ENCODE results near the gene NFATC1.

Gene NFATC1

GRCh38 chr18:79487183-79487800, 91.6 kb downstream of the NFATC1 start:
- H3K27me3 Mint-ChIP-seq = no peaks in the 10 kb centered on the region
- DNase-seq = no peak
- H3K27ac Mint-ChIP-seq = no peak overlapping the region
- no peak overlapping the region for H3K4me3 Mint-ChIP-seq
- peaks cover 16% of the 10 kb centered on the region for H3K4me1 Mint-ChIP-seq
- ATAC-seq = no peak
- no peaks in the 10 kb centered on the region for H3K9me3 Mint-ChIP-seq
- peaks cover 11% of the 10 kb centered on the region for H3K36me3 Mint-ChIP-seq (ENCODE audit: low read depth)

- Mint-ChIP-seq H3K36me3 (ENCODE audit: low read depth) (peaks cover 12% of the 10 kb centered on the region), H3K4me1 (peaks cover 19% of the 10 kb centered on the region), H3K9me3 (no peaks in the 10 kb centered on the region), H3K27me3 (no peaks in the 10 kb centered on the region), H3K4me3 (no peak overlapping the region), H3K27ac (no peak overlapping the region)
- no peak for ATAC-seq
- no peak for DNase-seq
Measured at GRCh38 chr18:79487801-79488201, 92.1 kb downstream of the NFATC1 start.

DNA sequence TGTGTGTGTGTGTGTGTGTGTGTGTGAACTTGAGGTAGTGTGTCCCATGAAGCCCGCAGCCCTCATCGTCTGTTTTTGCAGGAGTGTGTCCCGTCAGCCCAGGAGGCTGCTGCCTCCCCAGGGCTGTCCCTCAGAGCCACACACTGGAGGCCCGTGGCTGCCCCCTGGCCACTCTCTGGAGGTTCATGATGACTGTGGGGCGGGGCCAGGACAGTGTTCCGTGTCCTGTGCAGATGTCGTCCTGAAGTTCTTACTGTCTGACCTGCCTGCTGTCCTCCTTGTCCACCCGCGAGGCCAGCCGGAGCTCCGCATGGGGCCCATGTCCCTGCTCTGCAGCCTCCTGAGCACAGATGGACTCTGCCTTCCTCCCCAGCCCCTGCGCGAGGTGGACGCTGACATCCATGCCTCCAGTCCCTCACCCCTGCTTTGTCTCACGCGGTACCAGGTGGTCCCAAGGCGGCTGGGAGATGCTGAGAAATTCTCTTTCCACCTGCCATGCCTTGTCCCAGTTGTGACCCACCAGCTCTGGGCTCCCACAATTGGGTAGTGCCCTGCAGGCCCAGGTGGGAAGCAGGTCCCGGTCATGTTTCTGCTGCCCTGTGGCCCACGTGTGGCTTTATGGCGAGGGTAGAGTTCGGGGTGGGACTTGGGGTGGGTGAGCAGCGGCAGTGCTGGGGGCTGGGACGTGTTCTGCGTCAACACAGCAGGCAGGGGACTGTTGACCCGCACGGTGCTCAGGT, 92.8 kb downstream of the NFATC1 start:
- Mint-ChIP-seq H3K27me3 (no peaks in the 10 kb centered on the region), H3K4me1 (peaks cover 20% of the 10 kb centered on the region), H3K27ac (no peak overlapping the region), H3K9me3 (no peaks in the 10 kb centered on the region), H3K4me3 (no peak overlapping the region), H3K36me3 (ENCODE audit: low read depth) (peaks cover 12% of the 10 kb centered on the region)
- ATAC-seq (no peak), DNase-seq (no peak)

GRCh38 chr18:79489051-79489898, 93.5 kb downstream of the NFATC1 start:
- no peak overlapping the region for H3K4me3 Mint-ChIP-seq
- ATAC-seq = no peak
- H3K9me3 Mint-ChIP-seq = no peaks in the 10 kb centered on the region
- no peak overlapping the region for H3K27ac Mint-ChIP-seq
- H3K36me3 Mint-ChIP-seq (ENCODE audit: low read depth) = peaks cover 12% of the 10 kb centered on the region
- H3K4me1 Mint-ChIP-seq = peaks cover 20% of the 10 kb centered on the region
- no peak for DNase-seq
- H3K27me3 Mint-ChIP-seq = no peaks in the 10 kb centered on the region

GRCh38 chr18:79489899-79490625, 94.3 kb downstream of the NFATC1 start:
- DNase-seq (no peak), ATAC-seq (no peak)
- Mint-ChIP-seq H3K4me1 (peaks cover 20% of the 10 kb centered on the region), H3K36me3 (ENCODE audit: low read depth) (peaks cover 14% of the 10 kb centered on the region), H3K27me3 (no peaks in the 10 kb centered on the region), H3K27ac (no peak overlapping the region), H3K9me3 (no peaks in the 10 kb centered on the region), H3K4me3 (no peak overlapping the region)

DNA sequence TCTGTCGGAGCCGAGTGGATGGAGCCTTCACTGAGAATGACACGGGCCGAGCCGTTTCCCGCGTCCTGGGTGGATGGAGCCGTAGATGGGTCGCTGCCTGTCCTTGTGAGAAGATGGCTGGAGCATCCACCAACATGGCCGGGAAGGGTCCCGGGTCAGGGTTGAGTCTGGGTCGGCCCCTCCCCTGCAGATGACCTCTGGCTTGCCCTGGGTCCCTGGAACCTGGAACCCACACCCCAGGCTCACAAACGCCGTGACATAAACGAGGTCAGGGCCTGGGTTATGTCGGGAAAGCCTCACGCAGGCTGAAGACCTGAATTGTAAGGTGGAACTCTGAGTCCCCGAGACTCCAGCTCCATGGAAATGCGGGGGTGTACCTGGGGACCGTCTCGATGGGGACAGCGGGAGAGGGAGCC, 94.9 kb downstream of the NFATC1 start:
- peaks cover 24% of the 10 kb centered on the region for H3K4me1 Mint-ChIP-seq
- H3K9me3 Mint-ChIP-seq = no peaks in the 10 kb centered on the region
- H3K27ac Mint-ChIP-seq = no peak overlapping the region
- no peak overlapping the region for H3K4me3 Mint-ChIP-seq
- DNase-seq = no peak
- no peak for ATAC-seq
- no peaks in the 10 kb centered on the region for H3K27me3 Mint-ChIP-seq
- peaks cover 18% of the 10 kb centered on the region for H3K36me3 Mint-ChIP-seq (ENCODE audit: low read depth)

- peaks cover 23% of the 10 kb centered on the region for H3K36me3 Mint-ChIP-seq (ENCODE audit: low read depth)
- H3K9me3 Mint-ChIP-seq = no peaks in the 10 kb centered on the region
- no peak for DNase-seq
- peak overlapping the region; percentile 76 for H3K27ac Mint-ChIP-seq
- no peaks in the 10 kb centered on the region for H3K27me3 Mint-ChIP-seq
- H3K4me1 Mint-ChIP-seq = peaks cover 26% of the 10 kb centered on the region
- H3K4me3 Mint-ChIP-seq = no peak overlapping the region
- no peak for ATAC-seq
Measured at GRCh38 chr18:79491081-79491551, 95.4 kb downstream of the NFATC1 start.

DNA sequence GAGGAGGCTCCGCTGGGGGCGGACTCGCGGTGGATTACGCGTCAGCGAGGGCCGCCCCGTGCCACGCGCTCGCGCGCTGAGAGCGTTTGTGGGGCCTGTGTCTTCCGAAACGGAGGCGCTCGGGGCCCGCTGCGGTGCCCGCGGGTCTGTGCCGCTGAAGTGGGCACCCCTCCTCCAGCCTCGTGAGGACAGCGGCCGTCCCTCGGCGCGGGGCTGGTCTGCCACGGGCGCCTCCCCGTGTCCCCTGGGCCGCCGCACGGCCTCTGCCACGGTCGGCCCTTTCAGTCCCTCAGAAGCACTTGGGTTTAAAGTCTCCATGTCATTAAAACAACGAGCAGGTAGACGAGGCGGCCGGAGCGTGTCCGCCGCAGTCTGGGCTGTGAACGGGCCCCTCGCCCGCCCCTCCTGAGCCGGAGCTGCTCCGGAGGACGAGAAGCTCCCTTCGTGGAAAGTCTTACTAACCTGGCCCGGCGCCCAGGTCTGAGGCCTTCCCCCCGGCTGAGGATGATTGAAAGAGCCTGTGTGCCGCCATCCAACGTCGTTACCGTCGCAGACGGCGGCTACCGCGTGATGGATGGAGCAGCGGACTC, 97.6 kb downstream of the NFATC1 start:
- Mint-ChIP-seq H3K4me3 (no peak overlapping the region), H3K4me1 (peaks cover 43% of the 10 kb centered on the region), H3K9me3 (peaks cover 18% of the 10 kb centered on the region), H3K27me3 (no peaks in the 10 kb centered on the region), H3K36me3 (ENCODE audit: low read depth) (peaks cover 45% of the 10 kb centered on the region), H3K27ac (no peak overlapping the region)
- ATAC-seq = no peak
- DNase-seq = no peak

DNA sequence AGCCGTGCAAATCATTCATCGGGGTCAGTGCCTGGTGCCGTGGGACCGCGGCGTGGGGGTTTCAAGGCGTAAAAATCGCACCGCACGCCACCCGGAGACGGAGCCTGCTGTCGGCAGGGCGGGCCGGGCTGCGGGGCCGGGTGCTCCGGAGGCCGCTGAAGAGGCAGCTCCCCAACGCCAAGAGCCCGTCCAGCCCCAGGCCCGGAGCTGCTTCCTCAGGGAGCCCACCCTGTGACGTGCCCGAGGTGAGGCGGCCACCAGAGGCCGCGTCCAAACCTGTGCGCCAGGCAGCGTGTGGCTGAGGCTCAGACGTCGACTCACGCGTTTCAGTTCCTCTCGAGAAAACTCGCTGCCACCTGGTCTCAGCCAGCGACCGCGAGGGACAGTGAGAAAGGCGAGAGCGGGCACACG, 98.1 kb downstream of the NFATC1 start:
- H3K27ac Mint-ChIP-seq = no peak overlapping the region
- no peak for DNase-seq
- no peak for ATAC-seq
- H3K9me3 Mint-ChIP-seq = peaks cover 22% of the 10 kb centered on the region
- H3K4me3 Mint-ChIP-seq = no peak overlapping the region
- H3K4me1 Mint-ChIP-seq = peaks cover 43% of the 10 kb centered on the region
- no peaks in the 10 kb centered on the region for H3K27me3 Mint-ChIP-seq
- H3K36me3 Mint-ChIP-seq (ENCODE audit: low read depth) = peaks cover 50% of the 10 kb centered on the region

GRCh38 chr18:79494936-79495335, 99.2 kb downstream of the NFATC1 start:
- H3K4me3 Mint-ChIP-seq = no peak overlapping the region
- no peak for ATAC-seq
- H3K27me3 Mint-ChIP-seq = no peaks in the 10 kb centered on the region
- peak overlapping the region; percentile 57 for H3K27ac Mint-ChIP-seq
- peaks cover 61% of the 10 kb centered on the region for H3K36me3 Mint-ChIP-seq (ENCODE audit: low read depth)
- peaks cover 48% of the 10 kb centered on the region for H3K4me1 Mint-ChIP-seq
- DNase-seq = no peak
- H3K9me3 Mint-ChIP-seq = peaks cover 33% of the 10 kb centered on the region

GRCh38 chr18:79495591-79496071, 99.9 kb downstream of the NFATC1 start:
- ATAC-seq (no peak), DNase-seq (no peak)
- Mint-ChIP-seq H3K4me3 (no peak overlapping the region), H3K9me3 (peaks cover 40% of the 10 kb centered on the region), H3K27ac (peak overlapping the region; percentile 57), H3K4me1 (peaks cover 48% of the 10 kb centered on the region), H3K36me3 (ENCODE audit: low read depth) (peaks cover 68% of the 10 kb centered on the region), H3K27me3 (no peaks in the 10 kb centered on the region)

- no peak for ATAC-seq
- H3K9me3 Mint-ChIP-seq = peaks cover 40% of the 10 kb centered on the region
- peaks cover 68% of the 10 kb centered on the region for H3K36me3 Mint-ChIP-seq (ENCODE audit: low read depth)
- no peak overlapping the region for H3K4me3 Mint-ChIP-seq
- peak overlapping the region; percentile 62 for H3K27ac Mint-ChIP-seq
- H3K4me1 Mint-ChIP-seq = peaks cover 41% of the 10 kb centered on the region
- DNase-seq = no peak
- H3K27me3 Mint-ChIP-seq = no peaks in the 10 kb centered on the region
Measured at GRCh38 chr18:79496237-79496977, 100.7 kb downstream of the NFATC1 start.

DNA sequence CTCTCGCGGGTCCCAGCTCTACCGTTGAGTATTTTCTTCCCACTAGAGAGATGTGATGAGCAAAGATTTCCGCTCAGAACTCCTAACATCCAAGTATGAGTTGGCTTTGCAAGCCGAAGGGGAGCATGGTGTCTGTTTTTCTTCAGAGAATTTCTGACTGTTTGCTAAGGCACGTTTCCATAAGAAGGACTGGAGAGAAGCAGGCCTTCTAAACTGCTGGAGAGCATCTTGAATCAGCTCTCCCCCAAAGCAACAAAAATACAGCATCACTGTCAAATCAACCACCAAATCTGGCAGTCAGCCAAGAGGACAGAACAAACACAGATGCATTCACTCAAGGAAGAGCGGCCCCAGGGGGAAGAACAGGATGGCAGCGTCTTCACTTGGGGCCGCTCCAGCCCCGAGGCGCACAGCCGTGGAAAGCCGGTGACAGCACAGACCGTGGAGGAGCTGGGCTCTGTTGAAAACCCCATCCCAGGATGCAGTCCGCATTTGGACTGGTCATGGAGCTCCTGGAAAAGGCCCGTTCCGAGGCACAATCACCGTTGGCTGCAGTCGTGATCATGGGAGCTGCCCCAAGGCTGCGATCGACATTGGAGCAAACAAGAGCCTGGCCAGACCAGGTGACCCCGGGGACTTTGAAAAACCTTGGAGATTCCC, 101.4 kb downstream of the NFATC1 start:
- Mint-ChIP-seq H3K27ac (peak overlapping the region; percentile 62), H3K4me3 (no peak overlapping the region), H3K27me3 (no peaks in the 10 kb centered on the region), H3K4me1 (peaks cover 37% of the 10 kb centered on the region), H3K9me3 (peaks cover 40% of the 10 kb centered on the region), H3K36me3 (ENCODE audit: low read depth) (peaks cover 68% of the 10 kb centered on the region)
- ATAC-seq (no peak), DNase-seq (no peak)
